Thyroid gland (tissue), 4 donors: Measurements from ENCODE around the gene UBAP1. TPM values are rescaled to one million over a fixed set of nuclear protein-coding genes. Genes with fewer than 3 reads are reported as not detected.

ENCODE experiments used
- DNase-seq, 2 donors: peaks; one replicate each; pipeline ENCODE4 v3.0.0-alpha.2; 2019
- H3K27ac ChIP-seq, 3 donors: fragments of 200-600 bp; sonication (generic); 1 replicate in 2 of 3; 2 replicates in 1 of 3; pipeline ENCODE4 v1.5.1; 2016 to 2019; ENCODE audit warnings: mild to moderate bottlenecking in 1 of 3, moderate library complexity in 1 of 3
- H3K27me3 ChIP-seq: fragments of 200-600 bp; sonication (generic); one replicate; pipeline ENCODE4 v1.5.1; 2019
- H3K36me3 ChIP-seq, 2 donors: fragments of 200-600 bp; sonication (generic); one replicate each; pipeline ENCODE4 v1.5.1; 2016 to 2019
- H3K4me1 ChIP-seq, 2 donors: fragments of 200-600 bp; sonication (generic); one replicate each; pipeline ENCODE4 v1.5.1; 2017 to 2019
- H3K4me3 ChIP-seq, 3 donors: fragments of 200-600 bp; sonication (generic); replicated peaks in 1 of 3; 1 replicate in 2 of 3; 2 replicates in 1 of 3; pipeline ENCODE4 v1.5.1; 2016; ENCODE audit warnings: mild to moderate bottlenecking in 1 of 3
- H3K9me3 ChIP-seq: fragments of 200-600 bp; sonication (generic); one replicate; pipeline ENCODE4 v1.5.1; 2017
- POLR2A ChIP-seq, 2 donors: fragments of 450-650 bp; IDR thresholded peaks; one replicate each; pipeline ENCODE4 v1.6.1; 2017; ENCODE audit warnings: antibody characterized with exemption in 2 of 2, mild to moderate bottlenecking in 2 of 2, moderate library complexity in 1 of 2
- WGBS, 2 donors: methylation state at CpG; one replicate each; pipeline ENCODE4 v1.1.5; 2017; 5-methylcytosine and 5-hydroxymethylcytosine counted together
- intact Hi-C: fragments of 100-400 bp; cut with DNase I; formaldehyde crosslinking; loops from one replicate; pipeline ENCODE4 v1.15.1; 2023
- total RNA-seq, 4 donors: library from RNA; depleted of rRNA; stranded (reverse); fragments of >200 nt; gene quantifications; one replicate each; pipeline ENCODE4 v1.2.3, GENCODE V29; 2016
- TF ChIP-seq, protein P1 (sequence below), 6 experiments: fragments of 200-600 bp in 3 of 6; fragments of 450-650 bp in 3 of 6; sonication (generic) in 3 of 6; IDR thresholded peaks; one replicate each; pipeline ENCODE4 v1.5.1; 2016 to 2019; ENCODE audit warnings: antibody characterized with exemption in 6 of 6, mild to moderate bottlenecking in 2 of 6, inconsistent platforms in 1 of 6, moderate library complexity in 1 of 6

The UBAP1 gene
- total RNA-seq, 4 donors from 2014 or later = 41.3 to 50.5 (median 44.8) TPM

DNA sequence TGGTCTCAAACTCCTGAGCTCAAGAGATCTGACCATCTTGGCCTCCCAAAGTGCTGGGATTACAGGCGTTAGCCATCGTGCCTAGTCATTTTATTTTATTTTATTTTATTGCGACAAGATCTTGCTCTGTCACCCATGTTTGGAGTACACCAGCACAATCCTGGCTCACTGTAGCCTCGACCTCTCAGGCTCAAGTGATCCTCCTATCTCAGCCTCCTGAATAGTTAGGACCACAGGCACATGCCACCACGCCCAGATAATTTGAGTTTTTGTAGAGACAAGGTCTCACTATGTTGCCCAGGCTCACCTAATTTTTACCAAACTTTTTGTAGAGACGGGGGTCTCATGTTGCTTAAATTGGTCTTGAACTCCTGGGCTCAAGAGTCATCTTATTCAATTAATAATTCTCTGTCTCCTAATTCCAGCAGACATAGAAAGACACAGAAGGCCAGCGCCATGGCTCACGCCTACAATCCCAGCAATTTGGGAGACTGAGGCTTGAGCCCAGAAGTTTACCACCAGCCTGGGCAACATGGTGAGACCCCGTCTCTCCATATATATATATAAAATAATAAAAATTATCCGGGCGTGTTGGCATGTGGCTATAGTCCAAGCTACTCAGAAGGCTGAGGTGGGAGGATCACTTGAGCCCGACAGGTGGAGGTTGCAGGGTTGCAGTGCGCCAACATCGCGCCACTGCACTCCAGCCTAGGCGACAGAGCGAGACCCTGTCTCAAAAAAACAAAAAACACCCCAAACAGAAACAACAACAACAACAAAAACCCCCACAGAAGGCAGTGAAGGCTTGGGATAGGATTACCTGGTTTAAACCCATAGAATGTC is 1.0 kb upstream of the UBAP1 start:
- no peak for DNase-seq

DNA sequence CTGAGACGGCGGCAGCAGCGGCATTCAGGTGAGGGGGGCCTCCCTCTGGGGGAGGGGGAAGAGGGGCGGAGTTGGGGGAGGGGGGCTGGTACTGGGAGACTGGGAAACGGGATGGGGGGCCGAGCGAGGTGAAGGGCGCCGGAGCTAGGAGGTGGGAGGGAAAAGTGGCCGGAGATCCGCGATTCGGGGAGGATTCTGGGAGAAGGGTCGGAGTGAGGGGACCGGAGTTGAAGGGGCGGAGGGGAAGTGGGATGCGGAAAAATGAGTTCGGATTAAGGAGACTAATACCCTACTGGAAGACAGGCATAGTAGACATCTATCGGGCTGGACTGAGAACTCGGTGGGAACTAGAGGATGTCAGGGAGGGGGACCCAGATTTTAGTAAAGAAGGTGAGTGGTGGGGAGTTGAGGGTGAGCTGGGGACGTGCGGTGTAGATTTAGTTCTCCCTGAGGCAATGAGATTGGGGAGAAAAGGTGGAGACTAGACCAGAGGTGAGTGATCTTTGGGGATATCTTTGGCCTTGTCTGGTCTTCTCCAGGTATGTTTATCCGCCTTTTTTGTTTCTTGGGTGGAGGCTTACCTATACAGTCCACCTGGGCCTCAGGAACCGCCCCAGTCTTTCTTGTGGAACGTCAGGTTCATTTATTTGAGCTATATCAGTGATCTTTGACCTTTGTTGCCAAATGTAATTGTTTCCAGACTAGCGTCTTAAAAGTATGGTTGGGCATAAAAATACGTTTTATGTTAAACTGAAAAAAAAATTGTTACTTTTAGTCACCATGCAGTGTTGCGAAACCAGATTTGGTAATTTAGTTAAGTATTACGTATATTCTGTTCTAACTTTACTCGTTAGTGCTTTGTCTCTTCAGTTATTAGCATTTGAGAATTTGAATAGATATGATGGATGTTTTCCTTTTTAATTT is 632 bp downstream of the UBAP1 start:
- DNase-seq = no peak
- no peaks in the 10 kb centered on the region for H3K36me3 ChIP-seq
- no peak for TF ChIP-seq POLR2A (IDR thresholded peaks at IDR 0.05)
- TF ChIP-seq, protein P1, sequence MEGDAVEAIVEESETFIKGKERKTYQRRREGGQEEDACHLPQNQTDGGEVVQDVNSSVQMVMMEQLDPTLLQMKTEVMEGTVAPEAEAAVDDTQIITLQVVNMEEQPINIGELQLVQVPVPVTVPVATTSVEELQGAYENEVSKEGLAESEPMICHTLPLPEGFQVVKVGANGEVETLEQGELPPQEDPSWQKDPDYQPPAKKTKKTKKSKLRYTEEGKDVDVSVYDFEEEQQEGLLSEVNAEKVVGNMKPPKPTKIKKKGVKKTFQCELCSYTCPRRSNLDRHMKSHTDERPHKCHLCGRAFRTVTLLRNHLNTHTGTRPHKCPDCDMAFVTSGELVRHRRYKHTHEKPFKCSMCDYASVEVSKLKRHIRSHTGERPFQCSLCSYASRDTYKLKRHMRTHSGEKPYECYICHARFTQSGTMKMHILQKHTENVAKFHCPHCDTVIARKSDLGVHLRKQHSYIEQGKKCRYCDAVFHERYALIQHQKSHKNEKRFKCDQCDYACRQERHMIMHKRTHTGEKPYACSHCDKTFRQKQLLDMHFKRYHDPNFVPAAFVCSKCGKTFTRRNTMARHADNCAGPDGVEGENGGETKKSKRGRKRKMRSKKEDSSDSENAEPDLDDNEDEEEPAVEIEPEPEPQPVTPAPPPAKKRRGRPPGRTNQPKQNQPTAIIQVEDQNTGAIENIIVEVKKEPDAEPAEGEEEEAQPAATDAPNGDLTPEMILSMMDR (IDR thresholded peaks at IDR 0.05) = no peak

More for the DNA sequence above, 1.0 kb upstream of the UBAP1 start:
- peak overlapping the region in 2 of 3 donors; percentile 91 to 93 for H3K27ac ChIP-seq
- H3K4me1 ChIP-seq = peaks cover 6 to 15% of the 10 kb centered on the region in 2 donors
- 59 to 61% methylated on average over 17 of the region's 17 CpGs for WGBS, 2 donors
- intact Hi-C loops = no loop called here
- H3K36me3 ChIP-seq = no peaks in the 10 kb centered on the region
- TF ChIP-seq POLR2A (IDR thresholded peaks at IDR 0.05) = no peak
- TF ChIP-seq, protein P1 (IDR thresholded peaks at IDR 0.05) = no peak
- no peaks in the 10 kb centered on the region for H3K9me3 ChIP-seq
- peak overlapping the region; percentile 53 to 66 (median 54) for H3K4me3 ChIP-seq
- H3K27me3 ChIP-seq = no peaks in the 10 kb centered on the region

DNA sequence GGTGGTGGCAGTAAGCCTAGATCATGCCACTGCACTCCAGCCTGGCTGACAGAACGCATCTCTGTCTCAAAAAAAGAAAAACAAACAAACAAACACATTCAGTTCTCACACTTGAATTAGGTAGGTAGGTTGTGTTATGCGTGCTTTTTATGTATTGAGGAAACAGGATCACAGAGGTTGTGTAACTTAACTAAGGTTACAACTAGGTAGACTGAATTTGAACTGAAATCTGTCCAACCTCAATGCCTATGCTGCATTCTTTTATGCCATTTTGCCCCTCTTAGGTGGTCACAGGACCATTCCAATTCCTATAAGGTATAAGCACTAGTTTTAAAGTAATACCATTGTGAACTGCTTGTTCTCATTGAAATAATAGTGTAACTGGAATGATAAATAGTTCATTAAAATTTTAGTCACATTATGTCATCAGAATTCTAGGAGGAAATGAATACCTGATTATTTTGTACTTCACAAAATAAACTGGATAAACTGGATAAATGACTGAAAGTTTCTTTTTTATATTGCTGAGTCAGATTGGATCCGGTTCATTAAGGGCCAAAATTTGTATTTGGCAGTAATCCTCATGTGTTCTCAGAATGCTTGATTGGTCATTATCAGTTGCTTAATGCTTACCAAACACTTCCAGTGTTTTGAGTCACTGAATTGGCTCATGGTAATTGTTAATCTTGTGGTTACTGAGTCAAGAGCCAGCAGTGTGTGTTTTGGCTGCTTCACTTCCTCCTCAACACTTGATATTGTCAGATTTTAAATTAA is 7.1 kb downstream of the UBAP1 start:
- peak; percentile 26 to 31 for DNase-seq

More for the DNA sequence above, 632 bp downstream of the UBAP1 start:
- H3K27ac ChIP-seq = peak overlapping the region; percentile 82 to 93 (median 91)
- H3K4me1 ChIP-seq = peaks cover 6 to 15% of the 10 kb centered on the region in 2 donors
- intact Hi-C loops = no loop called here
- H3K27me3 ChIP-seq = no peaks in the 10 kb centered on the region
- H3K4me3 ChIP-seq = peak overlapping the region; percentile 53 to 66 (median 54)
- 6 to 7% methylated on average over 30 of the region's 30 CpGs for WGBS, 2 donors
- H3K9me3 ChIP-seq = no peaks in the 10 kb centered on the region

DNA sequence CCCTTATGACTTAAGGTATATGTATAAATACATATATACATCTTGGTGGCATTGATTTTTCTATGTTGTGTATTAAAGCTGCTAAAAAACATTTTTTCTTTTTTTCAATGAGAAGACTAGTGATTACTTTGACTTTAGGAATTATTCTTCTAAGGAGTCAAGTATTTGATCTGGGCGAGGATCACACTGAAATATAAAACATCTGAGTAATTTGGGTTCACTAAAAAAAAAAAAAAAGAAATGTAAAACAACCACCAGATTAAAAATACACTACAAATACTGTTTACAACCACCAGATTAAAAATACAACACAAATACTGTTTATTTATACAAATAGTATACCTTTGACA is 9.0 kb downstream of the UBAP1 start:
- peaks cover 46 to 52% of the 10 kb centered on the region in 2 donors for H3K4me1 ChIP-seq
- TF ChIP-seq, protein P1 (IDR thresholded peaks at IDR 0.05) = no peak
- no peak for TF ChIP-seq POLR2A (IDR thresholded peaks at IDR 0.05)
- intact Hi-C loops = no loop called here
- DNase-seq = no peak
- H3K9me3 ChIP-seq = no peaks in the 10 kb centered on the region
- H3K36me3 ChIP-seq = no peaks in the 10 kb centered on the region
- WGBS, 2 donors = 89 to 95% methylated on average over 1 of the region's 1 CpG
- H3K27me3 ChIP-seq = no peaks in the 10 kb centered on the region
- H3K4me3 ChIP-seq = no peak overlapping the region
- H3K27ac ChIP-seq = no peak overlapping the region

More for the DNA sequence above, 7.1 kb downstream of the UBAP1 start:
- Histone ChIP-seq H3K4me1 (peaks cover 27 to 35% of the 10 kb centered on the region in 2 donors), H3K4me3 (no peak overlapping the region), H3K27me3 (no peaks in the 10 kb centered on the region), H3K27ac (peak overlapping the region; percentile 65 to 73 (median 73)), H3K36me3 (no peaks in the 10 kb centered on the region), H3K9me3 (no peaks in the 10 kb centered on the region)
- intact Hi-C loops = no loop called here
- no peak for TF ChIP-seq POLR2A (IDR thresholded peaks at IDR 0.05)
- TF ChIP-seq, protein P1 (IDR thresholded peaks at IDR 0.05) = no peak
- 65 to 66% methylated on average over 3 of the region's 3 CpGs for WGBS, 2 donors
